GM18526 (cell line): ENCODE measurements around the gene RPS6KA6.

ENCODE experiments used
- POLR2A ChIP-seq: IDR thresholded peaks from 3 replicates; pipeline ENCODE4 v1.6.1; 2011; ENCODE audit not compliant: insufficient read length; ENCODE audit errors: extremely low read depth

Gene RPS6KA6

DNA sequence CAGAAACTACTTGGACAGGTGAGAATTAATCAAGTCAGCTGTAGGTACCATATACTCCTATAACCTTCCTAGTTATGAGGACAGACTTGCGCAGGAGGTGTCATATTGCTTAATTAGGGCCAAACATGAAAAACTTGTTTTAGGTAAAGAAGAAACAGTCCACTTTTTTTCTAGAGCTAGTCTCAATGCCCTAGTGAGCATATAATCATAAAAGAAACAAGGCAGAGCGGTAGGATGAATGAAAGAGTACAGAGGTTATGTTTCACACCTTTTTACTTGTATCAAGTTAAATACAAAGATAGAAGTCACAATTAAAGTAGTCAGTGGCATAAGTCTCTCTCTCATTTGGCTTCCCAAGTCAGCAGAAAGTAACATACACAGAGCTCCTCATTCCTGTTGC is 88.9 kb downstream of the RPS6KA6 start:
- TF ChIP-seq POLR2A, result no peak

DNA sequence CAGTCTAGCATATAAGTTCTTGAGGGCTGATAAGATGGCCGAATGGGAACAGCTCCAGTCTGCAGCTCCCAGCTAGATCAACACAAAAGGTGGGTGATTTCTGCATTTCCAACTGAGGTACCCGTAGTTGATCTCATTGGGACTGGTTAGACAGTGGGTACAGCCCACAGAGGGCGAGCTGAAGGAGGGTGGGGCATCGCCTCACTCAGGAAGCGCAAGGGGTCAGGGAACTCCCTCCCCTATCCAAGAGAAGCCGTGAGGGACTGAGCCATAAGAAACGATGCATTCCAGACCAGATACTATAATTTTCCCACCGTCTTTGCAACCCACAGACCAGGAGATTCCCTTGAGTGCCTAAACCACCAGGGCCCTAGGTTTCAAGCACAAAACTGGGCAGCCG is 109.0 kb downstream of the RPS6KA6 start:
- no peak for TF ChIP-seq POLR2A

DNA sequence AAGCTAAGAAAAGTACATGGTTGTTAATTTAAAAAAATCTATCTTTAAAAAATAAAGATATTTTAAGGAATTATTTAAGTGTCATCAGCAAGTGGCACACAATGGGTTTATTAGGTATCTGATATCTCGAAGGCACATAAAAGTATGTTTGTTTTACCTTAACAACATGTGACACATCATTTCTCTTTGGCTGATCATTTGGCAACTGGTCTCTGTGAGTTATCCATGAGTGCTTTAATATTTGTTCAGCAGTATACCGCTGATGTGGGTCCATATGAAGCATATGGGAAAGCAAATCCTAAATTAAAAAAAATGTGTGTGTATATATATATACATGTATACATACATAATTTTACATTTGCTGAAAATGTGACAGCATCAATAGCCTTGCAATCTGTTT is 123.2 kb downstream of the RPS6KA6 start:
- no peak for TF ChIP-seq POLR2A

DNA sequence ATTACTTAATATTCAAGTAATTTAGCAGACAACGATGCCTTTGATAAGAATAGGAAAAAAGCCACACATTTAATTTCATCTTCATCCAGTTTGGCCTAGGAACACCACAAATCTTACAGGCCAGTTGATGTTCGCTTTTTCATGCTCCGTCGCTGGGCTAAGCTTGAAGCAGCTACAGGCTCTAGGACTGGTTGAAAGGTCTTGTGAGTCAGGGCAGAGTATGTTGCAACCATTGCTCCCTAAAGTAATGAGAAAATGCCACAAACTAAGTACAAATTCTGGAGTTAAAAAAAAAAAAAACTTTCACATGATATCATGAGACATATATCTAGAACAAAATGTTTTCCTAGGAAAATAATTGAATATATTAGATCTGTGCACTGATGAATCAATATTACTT is 123.8 kb downstream of the RPS6KA6 start:
- TF ChIP-seq POLR2A, result no peak

DNA sequence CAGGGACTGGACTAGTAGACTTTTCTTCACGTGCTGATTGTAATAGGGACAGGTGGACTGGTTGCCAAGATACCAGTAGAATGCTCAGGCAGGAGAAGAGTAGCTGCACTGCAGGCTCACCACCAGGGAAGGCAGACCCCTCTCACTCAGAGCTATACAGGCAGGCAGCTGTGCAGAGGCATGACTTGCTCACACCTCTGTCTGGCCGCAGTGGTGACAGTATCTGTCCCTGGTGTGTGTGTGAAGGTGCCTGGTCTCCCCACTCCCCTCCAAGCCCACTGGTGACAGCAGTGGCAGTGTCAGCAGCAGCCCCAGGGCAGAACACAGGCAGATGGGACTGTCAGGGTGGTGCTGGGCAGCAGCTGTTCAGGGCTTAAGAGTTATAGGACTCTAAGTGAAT is 140.7 kb downstream of the RPS6KA6 start:
- no peak for TF ChIP-seq POLR2A

DNA sequence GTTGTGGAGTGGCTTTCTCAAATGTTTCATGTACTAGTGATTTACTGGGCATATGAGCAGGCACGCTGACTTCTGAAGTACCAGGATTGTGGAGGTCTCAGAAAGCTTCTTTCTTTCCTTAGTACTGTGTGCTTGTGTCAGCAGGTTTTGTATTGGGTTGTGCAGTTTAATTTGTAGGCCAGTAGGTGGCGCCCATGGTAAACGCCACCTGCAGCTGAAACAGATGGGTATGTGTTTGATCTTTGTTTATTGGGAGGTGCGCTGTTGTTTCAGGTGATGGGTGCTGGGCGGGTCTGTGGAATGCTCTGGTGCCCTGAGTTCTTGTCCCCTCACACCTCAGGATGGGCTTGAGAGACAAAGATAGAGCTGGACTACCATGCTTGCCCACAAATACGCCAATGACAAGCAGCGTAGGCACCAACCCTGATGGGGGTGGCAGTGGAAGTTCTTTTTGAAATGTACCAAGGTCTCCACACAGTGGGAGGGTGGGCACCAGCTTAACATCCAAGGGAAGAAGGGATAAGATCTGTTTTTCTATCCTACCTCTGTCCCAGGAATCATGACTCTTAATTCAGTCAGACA is 141.5 kb downstream of the RPS6KA6 start:
- TF ChIP-seq POLR2A, result no peak

DNA sequence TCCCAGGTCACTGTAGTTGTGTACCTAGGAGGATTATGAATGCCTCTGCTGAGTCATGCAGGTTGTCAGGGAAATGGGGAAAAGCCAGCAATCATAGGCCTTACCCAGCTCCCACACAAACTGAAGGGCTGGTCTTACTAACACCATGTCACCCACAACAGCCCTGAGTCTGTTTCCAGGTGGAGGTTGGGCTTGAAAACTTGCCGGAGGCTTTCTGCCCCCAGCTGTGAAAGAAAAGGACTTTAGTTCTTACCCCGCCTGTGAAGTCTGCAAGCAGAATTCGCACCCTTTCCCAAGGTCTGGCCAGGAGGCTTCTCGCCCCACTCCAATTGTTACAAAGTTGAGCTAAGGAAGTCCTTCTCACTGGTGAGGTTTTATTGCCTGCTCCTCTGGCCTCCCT is 143.9 kb downstream of the RPS6KA6 start:
- TF ChIP-seq POLR2A, result no peak
